Ectodermal cell (in vitro differentiated cells): ENCODE data around the gene POLR3A.

Experiments
- H3K27ac ChIP-seq: 2 replicates; pipeline ENCODE4 v1.7.0; 2013; ENCODE audit warnings: mild to moderate bottlenecking, low read depth, low read length; ENCODE audit not compliant: insufficient read depth, poor library complexity, severe bottlenecking
- H3K27me3 ChIP-seq: 2 replicates; pipeline ENCODE4 v1.7.0; 2013; ENCODE audit warnings: mild to moderate bottlenecking, low read length; ENCODE audit not compliant: insufficient read depth, control insufficient read depth, poor library complexity, severe bottlenecking
- H3K36me3 ChIP-seq: one replicate; pipeline ENCODE4 v1.7.0; 2013; ENCODE audit warnings: low read length; ENCODE audit not compliant: control insufficient read depth, insufficient read depth
- H3K4me1 ChIP-seq: one replicate; pipeline ENCODE4 v1.7.0; 2013; ENCODE audit warnings: low read length; ENCODE audit not compliant: control insufficient read depth, insufficient read depth
- H3K4me3 ChIP-seq: 2 replicates; pipeline ENCODE4 v1.7.0; 2013; ENCODE audit warnings: low read depth, low read length, control low read depth; ENCODE audit not compliant: insufficient read depth
- H3K9me3 ChIP-seq: 2 replicates; pipeline ENCODE4 v1.7.0; 2013; ENCODE audit warnings: mild to moderate bottlenecking, low read length, moderate library complexity; ENCODE audit not compliant: control insufficient read depth
- WGBS, 2 experiments: methylation state at CpG; one replicate each; pipeline ENCODE4 v1.1.7; 2013; ENCODE audit warnings: missing lambda C conversion rate in 2 of 2; 5-methylcytosine and 5-hydroxymethylcytosine counted together

The POLR3A gene

GRCh38 chr10:77939561-77940001, 89.7 kb downstream of the POLR3A start:
- H3K27me3 ChIP-seq = no peaks in the 10 kb centered on the region
- no peaks in the 10 kb centered on the region for H3K36me3 ChIP-seq
- WGBS, 2 experiments = 31 to 33% methylated on average over 3 of the region's 3 CpGs
- H3K4me3 ChIP-seq = no peak overlapping the region
- H3K9me3 ChIP-seq = no peaks in the 10 kb centered on the region
- H3K27ac ChIP-seq = no peak overlapping the region
- H3K4me1 ChIP-seq = no peaks in the 10 kb centered on the region

GRCh38 chr10:77936697-77937567, 92.4 kb downstream of the POLR3A start:
- Histone ChIP-seq H3K4me3 (no peak overlapping the region), H3K27me3 (no peaks in the 10 kb centered on the region), H3K4me1 (no peaks in the 10 kb centered on the region), H3K27ac (no peak overlapping the region), H3K9me3 (no peaks in the 10 kb centered on the region), H3K36me3 (no peaks in the 10 kb centered on the region)
- WGBS, 2 experiments = 77 to 78% methylated on average over 3 of the region's 3 CpGs

DNA sequence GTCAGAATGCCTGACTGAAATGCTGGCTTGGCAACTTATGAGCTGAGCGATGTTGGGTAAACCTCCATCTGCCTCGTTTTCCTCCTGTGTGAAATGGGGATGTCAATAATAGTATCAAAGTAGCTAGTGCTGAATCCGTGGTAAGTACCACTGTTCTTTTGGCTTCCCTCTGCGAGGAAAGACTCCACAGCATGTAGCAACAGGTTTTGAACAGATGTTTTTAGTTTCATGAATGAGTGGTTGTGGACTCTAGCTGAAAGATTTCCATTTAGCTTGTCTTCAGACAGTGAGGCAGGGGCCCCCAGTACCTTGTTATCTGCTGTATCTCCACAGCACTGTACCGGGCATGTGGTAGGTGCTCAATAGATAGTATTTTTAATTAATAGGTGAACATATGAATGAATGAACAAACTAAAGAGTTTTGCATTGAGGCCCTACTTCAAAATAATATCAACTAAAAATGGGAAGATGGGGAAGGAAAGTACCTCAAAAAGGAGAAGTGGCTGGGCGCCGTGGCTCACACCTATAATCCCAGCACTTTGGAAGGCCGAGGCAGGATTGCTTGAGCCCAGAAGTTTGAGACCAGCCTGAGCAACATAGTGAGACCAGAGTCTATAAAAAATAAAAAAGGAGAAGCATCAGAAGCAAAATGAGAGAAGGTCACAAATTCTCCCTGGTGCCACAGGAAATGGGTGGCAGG, 97.1 kb downstream of the POLR3A start:
- 90 to 93% methylated on average over 7 to 8 of the region's 8 CpGs for WGBS, 2 experiments
- Histone ChIP-seq H3K9me3 (no peaks in the 10 kb centered on the region), H3K4me3 (no peak overlapping the region), H3K27ac (no peak overlapping the region), H3K27me3 (peaks cover 14% of the 10 kb centered on the region), H3K36me3 (no peaks in the 10 kb centered on the region), H3K4me1 (peaks cover 4% of the 10 kb centered on the region)

GRCh38 chr10:77927402-77928246, 101.7 kb downstream of the POLR3A start:
- peak overlapping the region; percentile 80 for H3K4me3 ChIP-seq
- no peak overlapping the region for H3K27ac ChIP-seq
- 47 to 48% methylated on average over 20 of the region's 20 CpGs for WGBS, 2 experiments
- H3K4me1 ChIP-seq = peaks cover 19% of the 10 kb centered on the region
- peaks cover 16% of the 10 kb centered on the region for H3K27me3 ChIP-seq
- H3K9me3 ChIP-seq = no peaks in the 10 kb centered on the region
- no peaks in the 10 kb centered on the region for H3K36me3 ChIP-seq

- WGBS, 2 experiments = 0% methylated on average over 95 of the region's 95 CpGs
- H3K36me3 ChIP-seq = no peaks in the 10 kb centered on the region
- peak within 1 kb of the TSS; percentile 80 for H3K4me3 ChIP-seq
- H3K4me1 ChIP-seq = peaks cover 19% of the 10 kb centered on the region
- no peaks in the 10 kb centered on the region for H3K9me3 ChIP-seq
- peaks cover 16% of the 10 kb centered on the region for H3K27me3 ChIP-seq
- no peak within 1 kb of the TSS for H3K27ac ChIP-seq
These were observed 102.5 kb downstream of the POLR3A start, which contains the start of gene DLG5 for GRCh38 chr10:77926566-77927401. Gene DLG5 (minus strand): TSS chr10:77926755. CDS start chr10:77926520, 235 bp downstream.

DNA sequence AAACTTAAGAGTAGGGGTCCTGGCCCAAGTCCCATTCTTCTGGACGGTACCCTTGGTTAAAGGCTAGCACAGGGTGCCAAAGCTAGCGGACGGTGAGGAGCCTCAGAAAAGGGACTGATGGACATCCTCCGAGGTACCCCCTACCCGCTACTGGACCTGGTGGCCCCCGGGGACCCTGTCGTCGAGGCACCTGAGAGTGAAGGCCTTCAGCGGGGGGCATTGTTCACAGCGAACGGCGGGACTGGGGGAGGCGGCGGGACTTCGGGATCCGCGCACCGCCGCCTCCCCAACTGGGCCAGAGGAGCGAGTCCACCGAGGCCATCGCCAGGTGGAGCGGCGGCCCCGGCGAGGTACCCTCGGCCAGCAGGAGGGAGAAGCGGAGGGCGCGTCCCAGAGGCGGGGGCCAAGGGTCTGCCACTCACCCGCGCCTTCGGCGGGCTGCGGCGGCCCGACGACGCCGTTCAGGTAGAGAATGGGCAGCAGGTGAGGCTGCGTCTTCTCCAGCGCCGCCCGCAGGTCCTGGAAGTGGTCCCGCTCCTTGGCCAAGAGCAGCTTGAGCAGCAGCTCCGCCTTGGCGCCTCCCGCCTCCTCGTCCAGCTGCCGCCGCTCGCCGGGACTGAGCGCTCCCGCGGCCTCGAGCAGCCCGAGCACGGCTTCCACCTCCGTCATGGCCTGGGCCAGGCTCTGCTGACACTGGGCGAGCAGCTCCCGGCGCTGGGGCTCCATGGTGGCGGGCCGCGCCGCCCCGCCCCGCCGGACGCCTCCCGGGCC, 103.3 kb downstream of the POLR3A start:
- H3K27ac ChIP-seq = no peak overlapping the region
- WGBS, 2 experiments = 2% methylated on average over 73 of the region's 73 CpGs
- peaks cover 19% of the 10 kb centered on the region for H3K4me1 ChIP-seq
- peaks cover 16% of the 10 kb centered on the region for H3K27me3 ChIP-seq
- no peaks in the 10 kb centered on the region for H3K36me3 ChIP-seq
- peak overlapping the region; percentile 80 for H3K4me3 ChIP-seq
- H3K9me3 ChIP-seq = no peaks in the 10 kb centered on the region

DNA sequence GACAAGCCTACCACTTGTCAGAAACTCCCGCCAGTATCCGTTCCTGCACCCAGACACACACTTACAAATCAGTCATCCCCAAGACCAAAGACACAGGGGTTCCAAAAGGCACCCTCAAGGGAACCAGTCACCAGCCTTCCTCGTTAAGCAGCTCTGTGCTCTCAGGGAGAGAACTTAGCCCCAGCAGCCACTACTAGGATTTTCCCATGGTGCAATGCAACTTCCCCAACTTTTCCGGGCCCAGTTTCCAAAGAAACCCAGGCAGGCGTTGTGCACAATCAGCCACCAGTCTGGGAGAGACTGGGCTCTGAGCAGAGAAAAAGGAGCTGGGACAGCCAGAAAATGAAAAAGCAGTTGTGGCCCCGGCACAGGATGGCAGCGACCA, 103.9 kb downstream of the POLR3A start:
- H3K4me3 ChIP-seq = peak overlapping the region; percentile 80
- no peaks in the 10 kb centered on the region for H3K36me3 ChIP-seq
- H3K4me1 ChIP-seq = peaks cover 19% of the 10 kb centered on the region
- H3K27ac ChIP-seq = no peak overlapping the region
- 57 to 58% methylated on average over 7 of the region's 7 CpGs for WGBS, 2 experiments
- H3K9me3 ChIP-seq = no peaks in the 10 kb centered on the region
- peaks cover 16% of the 10 kb centered on the region for H3K27me3 ChIP-seq

- H3K9me3 ChIP-seq = no peaks in the 10 kb centered on the region
- no peak overlapping the region for H3K4me3 ChIP-seq
- H3K27me3 ChIP-seq = peaks cover 7% of the 10 kb centered on the region
- H3K27ac ChIP-seq = no peak overlapping the region
- peaks cover 19% of the 10 kb centered on the region for H3K4me1 ChIP-seq
- WGBS, 2 experiments = 92 to 94% methylated on average over 8 of the region's 8 CpGs
- no peaks in the 10 kb centered on the region for H3K36me3 ChIP-seq
These were observed 106.6 kb downstream of the POLR3A start for GRCh38 chr10:77922566-77923179.
